GM18519 (cell line): ENCODE results near the gene MGME1.
A peak's percentile ranks its signal among the peaks of the same experiment; 100 is the strongest.

Experiments
- ATAC-seq: cut with Tn5 transposase; IDR thresholded peaks from one replicate; pipeline ENCODE4 v1.9.1; 2021; ENCODE audit warnings: mild to moderate bottlenecking, moderate library complexity; ENCODE audit not compliant: unreplicated experiment, low FRiP score

The MGME1 gene

GRCh38 chr20:17987988-17988387, 19.2 kb downstream of the MGME1 start:
- no peak for ATAC-seq

GRCh38 chr20:17990278-17990972, 21.6 kb downstream of the MGME1 start:
- ATAC-seq = no peak

GRCh38 chr20:17992224-17992637, 23.4 kb downstream of the MGME1 start:
- ATAC-seq = no peak

GRCh38 chr20:17992847-17993513, 24.2 kb downstream of the MGME1 start:
- no peak for ATAC-seq

GRCh38 chr20:17993546-17993945, 24.7 kb downstream of the MGME1 start:
- ATAC-seq = no peak

GRCh38 chr20:17995967-17996819, 27.4 kb downstream of the MGME1 start:
- no peak for ATAC-seq

GRCh38 chr20:17998446-17998845, 29.6 kb downstream of the MGME1 start:
- ATAC-seq = no peak

- ATAC-seq = no peak
Measured at GRCh38 chr20:17999566-17999965, 30.7 kb downstream of the MGME1 start.

GRCh38 chr20:18001131-18001921, 32.5 kb downstream of the MGME1 start:
- ATAC-seq = no peak

- ATAC-seq = peak; percentile 35
Measured at GRCh38 chr20:18003897-18004296, 35.1 kb downstream of the MGME1 start.

GRCh38 chr20:18004384-18005031, 35.7 kb downstream of the MGME1 start:
- no peak for ATAC-seq

GRCh38 chr20:18005170-18005989, 36.6 kb downstream of the MGME1 start:
- peak; percentile 96 for ATAC-seq

- ATAC-seq = no peak
Measured at GRCh38 chr20:18005990-18006364, 37.2 kb downstream of the MGME1 start.

GRCh38 chr20:18006684-18007083, 37.9 kb downstream of the MGME1 start:
- ATAC-seq = no peak

GRCh38 chr20:18007534-18008292, 38.9 kb downstream of the MGME1 start:
- no peak for ATAC-seq

GRCh38 chr20:18009116-18009515, 40.3 kb downstream of the MGME1 start:
- no peak for ATAC-seq

- no peak for ATAC-seq
Measured at GRCh38 chr20:18011482-18011881, 42.7 kb downstream of the MGME1 start.

- no peak for ATAC-seq
Measured at GRCh38 chr20:18011951-18012645, 43.3 kb downstream of the MGME1 start.
